Calu3 (cell line): ENCODE results near the gene SLAIN1. TPM values are rescaled to one million over a fixed set of nuclear protein-coding genes. Genes with fewer than 3 reads are reported as not detected.

Source experiments
- BruUV-seq: library from RNA; stranded (reverse); fragments of 400-500 nt; replicated peaks from 2 replicates; lab custom pipeline; 2021; lab: Mats Ljungman, UMichigan
- CTCF ChIA-PET: fragments of 300-600 bp; sonication (Branson Sonifier 250); formaldehyde crosslinking; loops from one replicate; lab custom pipeline; 2022; ENCODE audit warnings: antibody characterized with exemption; lab: Charles Lee
- DNase-seq: peaks from one replicate; pipeline ENCODE4 v3.0.0; 2022
- H3K27ac Mint-ChIP-seq: one replicate; pipeline ENCODE4 v1.8.0; 2022; ENCODE audit warnings: mixed read lengths; ENCODE audit not compliant: unreplicated experiment
- H3K27me3 Mint-ChIP-seq: one replicate; pipeline ENCODE4 v1.8.0; 2022; ENCODE audit warnings: mixed read lengths; ENCODE audit not compliant: unreplicated experiment
- H3K36me3 Mint-ChIP-seq: one replicate; pipeline ENCODE4 v1.8.0; 2022; ENCODE audit warnings: mild to moderate bottlenecking, moderate library complexity, mixed read lengths; ENCODE audit not compliant: insufficient read depth, unreplicated experiment
- H3K4me1 Mint-ChIP-seq: one replicate; pipeline ENCODE4 v1.8.0; 2022; ENCODE audit warnings: mild to moderate bottlenecking, low read depth, mixed read lengths; ENCODE audit not compliant: unreplicated experiment
- H3K4me3 Mint-ChIP-seq: one replicate; pipeline ENCODE4 v1.8.0; 2022; ENCODE audit warnings: mild to moderate bottlenecking, low read depth, moderate library complexity, mixed read lengths; ENCODE audit not compliant: unreplicated experiment
- H3K9me3 Mint-ChIP-seq: one replicate; pipeline ENCODE4 v1.8.0; 2022; ENCODE audit warnings: low read depth, mixed read lengths; ENCODE audit not compliant: unreplicated experiment
- CTCF ChIP-seq: fragments of 200-600 bp; IDR thresholded peaks from one replicate; pipeline ENCODE4 v1.8.0; 2022; ENCODE audit warnings: antibody characterized with exemption; ENCODE audit not compliant: unreplicated experiment
- intact Hi-C: fragments of 100-400 bp; cut with micrococcal nuclease; formaldehyde crosslinking; loops from one replicate; pipeline ENCODE4 v1.10.0; 2022; ENCODE audit not compliant: unreplicated experiment
- total RNA-seq: library from RNA; stranded (reverse); gene quantifications from 2 replicates; pipeline ENCODE4 v1.2.3, GENCODE V29; 2022

SLAIN1 gene
- total RNA-seq, 1 experiment from 2014 or later = 4.1 TPM

DNA sequence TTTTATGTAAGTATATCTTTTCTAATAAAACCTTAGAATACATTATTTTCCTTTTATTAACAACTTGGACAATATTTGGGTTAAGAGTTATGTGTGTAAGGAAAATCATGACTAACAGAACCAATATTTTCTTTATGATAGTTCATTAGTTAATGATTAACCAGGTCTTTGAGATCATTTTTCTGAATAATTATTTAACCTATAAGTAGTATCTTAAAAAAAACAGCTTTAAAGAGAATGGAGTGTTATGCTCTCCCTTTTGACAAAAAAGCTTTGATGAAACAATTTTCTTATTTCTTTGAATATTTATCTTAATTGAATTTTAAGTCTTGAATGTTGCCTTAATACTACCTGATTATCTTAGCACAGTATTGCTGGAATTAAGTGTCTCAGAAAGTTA lies 3.8 kb downstream of the SLAIN1 start:
- no peaks in the 10 kb centered on the region for H3K9me3 Mint-ChIP-seq
- H3K36me3 Mint-ChIP-seq = peaks cover 10% of the 10 kb centered on the region
- intact Hi-C loops = no loop called here
- H3K27me3 Mint-ChIP-seq = no peaks in the 10 kb centered on the region
- H3K4me1 Mint-ChIP-seq = no peaks in the 10 kb centered on the region
- H3K4me3 Mint-ChIP-seq = no peak overlapping the region
- BruUV-seq = no TSS peak
- TF ChIP-seq CTCF = no peak
- DNase-seq = no peak
- CTCF ChIA-PET = no interaction called here
- H3K27ac Mint-ChIP-seq = no peak overlapping the region

GRCh38 chr13:77702366-77702765 lies 4.9 kb downstream of the SLAIN1 start:
- no peak for TF ChIP-seq CTCF
- DNase-seq = no peak
- BruUV-seq = no TSS peak
- H3K36me3 Mint-ChIP-seq = peaks cover 10% of the 10 kb centered on the region
- H3K9me3 Mint-ChIP-seq = no peaks in the 10 kb centered on the region
- no peak overlapping the region for H3K27ac Mint-ChIP-seq
- intact Hi-C loops = no loop called here
- CTCF ChIA-PET = no interaction called here
- no peaks in the 10 kb centered on the region for H3K27me3 Mint-ChIP-seq
- no peaks in the 10 kb centered on the region for H3K4me1 Mint-ChIP-seq
- no peak overlapping the region for H3K4me3 Mint-ChIP-seq

GRCh38 chr13:77703408-77703807 lies 5.9 kb downstream of the SLAIN1 start:
- no peaks in the 10 kb centered on the region for H3K27me3 Mint-ChIP-seq
- intact Hi-C loops = no loop called here
- peaks cover 6% of the 10 kb centered on the region for H3K36me3 Mint-ChIP-seq
- no peak for TF ChIP-seq CTCF
- no peak overlapping the region for H3K4me3 Mint-ChIP-seq
- H3K9me3 Mint-ChIP-seq = no peaks in the 10 kb centered on the region
- CTCF ChIA-PET = no interaction called here
- no peak for DNase-seq
- no peak overlapping the region for H3K27ac Mint-ChIP-seq
- no TSS peak for BruUV-seq
- no peaks in the 10 kb centered on the region for H3K4me1 Mint-ChIP-seq

DNA sequence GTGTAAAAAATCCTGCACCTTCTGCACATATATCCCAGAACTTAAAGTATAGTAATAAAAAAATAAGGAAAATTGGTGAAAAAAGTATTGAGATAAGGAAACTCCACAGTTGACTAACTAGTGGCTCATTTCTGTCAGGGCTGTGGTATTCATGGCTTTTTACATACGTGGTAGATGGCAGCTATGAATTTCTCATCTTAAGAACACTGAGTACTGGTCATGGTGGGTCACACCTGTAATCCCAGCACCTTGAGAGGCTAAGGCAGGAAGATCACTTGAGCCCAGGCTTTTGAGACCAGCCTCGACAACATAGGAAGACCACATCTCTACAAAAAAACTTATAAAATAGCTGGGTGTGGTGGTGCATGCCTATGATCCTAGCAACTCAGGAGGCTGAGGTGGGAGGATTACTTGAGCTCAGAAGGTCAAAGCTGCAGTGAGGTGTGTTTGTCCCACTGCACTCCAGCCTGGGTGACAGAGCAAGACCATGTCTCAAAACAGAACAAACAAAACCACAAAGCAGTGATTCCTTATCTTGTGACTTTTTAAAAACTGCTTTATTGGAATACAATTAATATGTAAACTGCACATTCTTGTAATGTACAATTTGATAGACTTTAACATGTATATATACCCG lies 16.8 kb downstream of the SLAIN1 start:
- DNase-seq = no peak
- CTCF ChIA-PET = no interaction called here
- H3K27me3 Mint-ChIP-seq = no peaks in the 10 kb centered on the region
- H3K4me1 Mint-ChIP-seq = no peaks in the 10 kb centered on the region
- BruUV-seq = no TSS peak
- H3K9me3 Mint-ChIP-seq = peaks cover 5% of the 10 kb centered on the region
- H3K4me3 Mint-ChIP-seq = no peak overlapping the region
- TF ChIP-seq CTCF = no peak
- no peak overlapping the region for H3K27ac Mint-ChIP-seq
- H3K36me3 Mint-ChIP-seq = no peaks in the 10 kb centered on the region
- intact Hi-C loops = no loop called here
